HG02763 (cell line): ENCODE data around the gene SELP.

Source experiments
- ATAC-seq: cut with Tn5 transposase; IDR thresholded peaks from one replicate; pipeline ENCODE4 v1.9.1; 2021; ENCODE audit warnings: mild to moderate bottlenecking, moderate library complexity; ENCODE audit not compliant: unreplicated experiment

Gene SELP

GRCh38 chr1:169577981-169578738 is 51.8 kb downstream of the SELP start:
- ATAC-seq = no peak

- ATAC-seq = no peak
These were observed 53.0 kb downstream of the SELP start for GRCh38 chr1:169576935-169577331.

GRCh38 chr1:169576241-169576934 is 53.5 kb downstream of the SELP start:
- no peak for ATAC-seq

- ATAC-seq = no peak
These were observed 55.6 kb downstream of the SELP start for GRCh38 chr1:169574336-169574735.

GRCh38 chr1:169572187-169572586 is 57.7 kb downstream of the SELP start:
- ATAC-seq = no peak

- no peak for ATAC-seq
These were observed 58.5 kb downstream of the SELP start for GRCh38 chr1:169571450-169571849.

GRCh38 chr1:169570172-169570574 is 59.8 kb downstream of the SELP start:
- ATAC-seq = no peak

GRCh38 chr1:169568497-169568896 is 61.4 kb downstream of the SELP start:
- no peak for ATAC-seq

GRCh38 chr1:169565335-169566271 is 64.3 kb downstream of the SELP start:
- no peak for ATAC-seq

GRCh38 chr1:169563650-169564049 is 66.3 kb downstream of the SELP start:
- no peak for ATAC-seq

GRCh38 chr1:169563019-169563615 is 66.8 kb downstream of the SELP start:
- ATAC-seq = no peak

GRCh38 chr1:169561692-169562091 is 68.2 kb downstream of the SELP start:
- ATAC-seq = no peak

- ATAC-seq = no peak
These were observed 72.8 kb downstream of the SELP start for GRCh38 chr1:169557131-169557530.

- no peak for ATAC-seq
These were observed 79.6 kb downstream of the SELP start for GRCh38 chr1:169550294-169550693.

- no peak for ATAC-seq
These were observed 81.6 kb downstream of the SELP start for GRCh38 chr1:169548282-169548681.

- ATAC-seq = no peak
These were observed 83.6 kb downstream of the SELP start for GRCh38 chr1:169546087-169546995.

GRCh38 chr1:169545472-169545871 is 84.5 kb downstream of the SELP start:
- ATAC-seq = no peak

- no peak for ATAC-seq
These were observed 90.7 kb downstream of the SELP start for GRCh38 chr1:169538998-169539871.
